Measurements from ENCODE around the gene NMT1.

- no peak for TF ChIP-seq POLR2AphosphoS5 (IDR thresholded peaks at IDR 0.05; ENCODE audit: low read depth, low read length)
- TF ChIP-seq POLR2A (IDR thresholded peaks at IDR 0.05; ENCODE audit: low read depth, low read length) = no peak
- TF ChIP-seq TAF1 (IDR thresholded peaks at IDR 0.05; ENCODE audit: borderline replicate concordance, low read depth, low read length) = no peak
Observed at GRCh38 chr17:45031231-45032173, 29.6 kb upstream of the NMT1 start.
